ENCODE measurements around the gene ATR. TPM values are rescaled to one million over a fixed set of nuclear protein-coding genes. Genes with fewer than 3 reads are reported as not detected.

ATR gene
- total and polyA plus RNA-seq, 9 of the 15 experiments (the other 6 are each of a cell fraction or from before 2014, with no cell fraction given), result 18.0 to 37.8 (median 23.2) TPM

GRCh38 chr3:142447852-142448823, 130.4 kb downstream of the ATR start, which contains the start of gene XRN1 (continued):
- TF ChIP-seq ZFX (CRISPR knock-in tag; IDR thresholded peaks at IDR 0.05), result peak; percentile 82
- no peak for TF ChIP-seq E2F8 (IDR thresholded peaks at IDR 0.05; ENCODE audit: low read depth, partially characterized antibody)
- peak; percentile 95 for TF ChIP-seq TAF1 (IDR thresholded peaks at IDR 0.05; ENCODE audit: control insufficient read depth, extremely low read depth, insufficient read depth, low read length, severe bottlenecking)
- TF ChIP-seq MNT (conservative IDR thresholded peaks at IDR 0.05), result peak; percentile 62 to 81
- TF ChIP-seq ZFP36 (IDR thresholded peaks at IDR 0.05; ENCODE audit: low read depth, low read length, partially characterized antibody), result no peak
- TF ChIP-seq ZNF124 (CRISPR knock-in tag; IDR thresholded peaks at IDR 0.05), result no peak
- no peak for TF ChIP-seq ZNF696 (CRISPR knock-in tag; conservative IDR thresholded peaks at IDR 0.05)
- TF ChIP-seq RBFOX2 (IDR thresholded peaks at IDR 0.05; ENCODE audit: low read depth, low read length), result peak; percentile 97
- TF ChIP-seq DLX4 (CRISPR knock-in tag; IDR thresholded peaks at IDR 0.05), result no peak
- TF ChIP-seq EHMT2 (IDR thresholded peaks at IDR 0.05), result no peak
- peak in 1 of 2 experiments; percentile 42; a peak in 1 of 4 replicates for TF ChIP-seq ARNT (IDR thresholded peaks at IDR 0.05)
- peak; percentile 98 for TF ChIP-seq CREM (IDR thresholded peaks at IDR 0.05; ENCODE audit: low read depth)
- TF ChIP-seq HIVEP1 (CRISPR knock-in tag; IDR thresholded peaks at IDR 0.05), result no peak
- TF ChIP-seq NCOA1 (IDR thresholded peaks at IDR 0.05; ENCODE audit: low read depth), result no peak
- peak; percentile 28; the same call in 1 of the 2 replicates for TF ChIP-seq ZNF609 (CRISPR knock-in tag; IDR thresholded peaks at IDR 0.05; ENCODE audit: borderline replicate concordance)
- no peak for TF ChIP-seq RBM14 (IDR thresholded peaks at IDR 0.05; ENCODE audit: borderline replicate concordance, insufficient read depth, low read depth, low read length)
